ENCODE results near the gene ZAP70. TPM values are rescaled to one million over a fixed set of nuclear protein-coding genes. Genes with fewer than 3 reads are reported as not detected.

The ZAP70 gene
- total RNA-seq, 1 experiment from 2014 or later = 0.61 TPM

- no peak for TF ChIP-seq FOXP4 (CRISPR knock-in tag; IDR thresholded peaks at IDR 0.05)
Observed at GRCh38 chr2:97760480-97761049, 47.2 kb downstream of the ZAP70 start (continued).

DNA sequence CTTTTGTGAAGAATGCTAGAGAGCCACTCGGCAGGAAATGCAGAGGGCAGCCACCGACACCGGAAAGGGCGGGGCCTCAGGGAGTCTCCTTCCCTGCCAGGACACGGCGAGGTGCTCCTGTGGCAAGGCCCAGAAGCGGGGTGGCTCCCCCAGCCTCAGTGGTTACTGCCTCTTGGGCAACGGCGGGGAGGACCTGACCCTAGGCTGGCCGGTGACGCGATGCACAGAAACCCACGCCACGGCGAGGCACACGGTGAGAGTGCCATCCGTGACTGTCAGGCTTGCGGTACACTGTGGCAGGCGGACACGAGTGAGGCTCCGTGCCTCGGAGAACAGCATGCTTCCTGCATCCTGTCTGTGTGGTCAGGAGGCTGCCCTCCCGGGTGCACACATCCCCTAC is 47.8 kb downstream of the ZAP70 start:
- ChIA-PET CTCF (no interaction called here), POLR2A (no interaction called here)
- no peak for TF ChIP-seq ZNF396 (CRISPR knock-in tag; IDR thresholded peaks at IDR 0.05; ENCODE audit: borderline replicate concordance)
- TF ChIP-seq, protein P1, sequence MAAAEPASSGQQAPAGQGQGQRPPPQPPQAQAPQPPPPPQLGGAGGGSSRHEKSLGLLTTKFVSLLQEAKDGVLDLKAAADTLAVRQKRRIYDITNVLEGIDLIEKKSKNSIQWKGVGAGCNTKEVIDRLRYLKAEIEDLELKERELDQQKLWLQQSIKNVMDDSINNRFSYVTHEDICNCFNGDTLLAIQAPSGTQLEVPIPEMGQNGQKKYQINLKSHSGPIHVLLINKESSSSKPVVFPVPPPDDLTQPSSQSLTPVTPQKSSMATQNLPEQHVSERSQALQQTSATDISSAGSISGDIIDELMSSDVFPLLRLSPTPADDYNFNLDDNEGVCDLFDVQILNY (CRISPR knock-in tag; IDR thresholded peaks at IDR 0.05) = no peak
- TF ChIP-seq ZNF532 (CRISPR knock-in tag; IDR thresholded peaks at IDR 0.05; ENCODE audit: borderline replicate concordance) = no peak
- no peak for TF ChIP-seq NR3C1 (CRISPR knock-in tag; conservative IDR thresholded peaks at IDR 0.05; ENCODE audit: low read depth)
- no peak for TF ChIP-seq NFE2L1 (CRISPR knock-in tag; IDR thresholded peaks at IDR 0.05)
- no peak for TF ChIP-seq CBFB (CRISPR knock-in tag; IDR thresholded peaks at IDR 0.05; ENCODE audit: low read depth)
- TF ChIP-seq ERG (CRISPR knock-in tag; IDR thresholded peaks at IDR 0.05) = no peak
- no peak for TF ChIP-seq MYBL2 (CRISPR knock-in tag; IDR thresholded peaks at IDR 0.05)
- TF ChIP-seq SMAD4 (CRISPR knock-in tag; IDR thresholded peaks at IDR 0.05) = no peak
- TF ChIP-seq ZBTB21 (CRISPR knock-in tag; IDR thresholded peaks at IDR 0.05; ENCODE audit: borderline replicate concordance) = no peak
- no peak for TF ChIP-seq ELF4 (CRISPR knock-in tag; IDR thresholded peaks at IDR 0.05; ENCODE audit: low read depth)
- TF ChIP-seq MXD4 (CRISPR knock-in tag; IDR thresholded peaks at IDR 0.05; ENCODE audit: borderline replicate concordance) = no peak
- no peak for TF ChIP-seq FOXP4 (CRISPR knock-in tag; IDR thresholded peaks at IDR 0.05)
- TF ChIP-seq, protein P2, sequence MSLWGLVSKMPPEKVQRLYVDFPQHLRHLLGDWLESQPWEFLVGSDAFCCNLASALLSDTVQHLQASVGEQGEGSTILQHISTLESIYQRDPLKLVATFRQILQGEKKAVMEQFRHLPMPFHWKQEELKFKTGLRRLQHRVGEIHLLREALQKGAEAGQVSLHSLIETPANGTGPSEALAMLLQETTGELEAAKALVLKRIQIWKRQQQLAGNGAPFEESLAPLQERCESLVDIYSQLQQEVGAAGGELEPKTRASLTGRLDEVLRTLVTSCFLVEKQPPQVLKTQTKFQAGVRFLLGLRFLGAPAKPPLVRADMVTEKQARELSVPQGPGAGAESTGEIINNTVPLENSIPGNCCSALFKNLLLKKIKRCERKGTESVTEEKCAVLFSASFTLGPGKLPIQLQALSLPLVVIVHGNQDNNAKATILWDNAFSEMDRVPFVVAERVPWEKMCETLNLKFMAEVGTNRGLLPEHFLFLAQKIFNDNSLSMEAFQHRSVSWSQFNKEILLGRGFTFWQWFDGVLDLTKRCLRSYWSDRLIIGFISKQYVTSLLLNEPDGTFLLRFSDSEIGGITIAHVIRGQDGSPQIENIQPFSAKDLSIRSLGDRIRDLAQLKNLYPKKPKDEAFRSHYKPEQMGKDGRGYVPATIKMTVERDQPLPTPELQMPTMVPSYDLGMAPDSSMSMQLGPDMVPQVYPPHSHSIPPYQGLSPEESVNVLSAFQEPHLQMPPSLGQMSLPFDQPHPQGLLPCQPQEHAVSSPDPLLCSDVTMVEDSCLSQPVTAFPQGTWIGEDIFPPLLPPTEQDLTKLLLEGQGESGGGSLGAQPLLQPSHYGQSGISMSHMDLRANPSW (CRISPR knock-in tag; conservative IDR thresholded peaks at IDR 0.05; ENCODE audit: low read depth) = no peak
- TF ChIP-seq ZNF416 (CRISPR knock-in tag; IDR thresholded peaks at IDR 0.05) = no peak
- no peak overlapping the region for H3K4me3 Mint-ChIP-seq
- ATAC-seq (no peak), DNase-seq (ENCODE audit: low spot score) (no peak)
- no peaks in the 10 kb centered on the region; the same call in 1 of the 2 replicates for H3K27me3 Mint-ChIP-seq (ENCODE audit: low read depth)
- no peaks in the 10 kb centered on the region for H3K9me3 Mint-ChIP-seq
- peaks cover 21% of the 10 kb centered on the region for H3K4me1 Mint-ChIP-seq
- H3K27ac Mint-ChIP-seq = no peak overlapping the region
- H3K36me3 Mint-ChIP-seq = peaks cover 39% of the 10 kb centered on the region

Measured in WTC11 (cell line).